ENCODE results near the gene CYTH1. TPM values are rescaled to one million over a fixed set of nuclear protein-coding genes. Genes with fewer than 3 reads are reported as not detected.

CYTH1 gene
- total RNA-seq, 1 experiment from 2014 or later: 9.7 TPM

DNA sequence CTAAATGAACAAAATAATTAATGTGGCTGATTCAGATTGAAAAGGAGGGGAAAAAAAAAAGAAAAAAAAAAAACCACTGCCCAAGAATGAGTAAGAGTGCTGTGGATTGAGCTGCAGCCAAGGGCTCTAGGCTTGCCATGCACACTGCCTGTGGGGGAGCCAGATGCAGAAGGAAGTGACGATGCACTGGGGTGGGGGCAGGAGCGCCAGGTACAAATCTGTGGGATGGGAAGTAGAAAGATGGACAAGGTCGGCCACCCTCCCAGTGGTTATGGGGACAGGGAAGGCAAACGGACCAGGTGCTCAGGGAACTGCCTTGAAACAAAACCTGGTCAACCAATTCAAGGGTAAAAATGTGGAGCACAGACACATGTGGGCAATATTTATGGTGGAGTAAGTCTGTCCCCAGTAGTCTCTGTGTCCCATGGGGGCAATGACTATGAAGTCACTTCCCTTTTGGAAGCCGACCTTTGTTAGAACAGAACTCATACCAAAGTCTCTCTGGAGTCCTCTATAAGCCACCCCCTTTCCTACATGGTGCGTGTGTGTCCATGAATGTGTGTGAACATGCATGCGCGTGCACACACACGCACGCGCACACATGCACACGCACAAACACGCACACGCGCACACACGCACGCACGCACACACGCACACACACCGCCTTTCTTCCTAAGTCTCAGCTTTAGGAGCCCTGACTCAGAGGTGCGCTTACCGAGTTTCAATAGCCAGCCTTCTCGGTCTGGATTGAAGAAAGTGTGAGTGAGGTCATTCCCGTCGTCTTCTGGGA, 84.3 kb downstream of the CYTH1 start:
- Histone ChIP-seq H3K4ac (ENCODE audit: low read depth, low read length) (no peak overlapping the region), H4K5ac (ENCODE audit: insufficient read length, low read depth, low read length) (no peak overlapping the region), H3K27ac (ENCODE audit: insufficient read length, low read depth, low read length) (no peak overlapping the region), H3K14ac (ENCODE audit: insufficient read depth, low read length) (no peak overlapping the region), H2BK5ac (ENCODE audit: insufficient read length, low read length) (no peak overlapping the region), H2AK5ac (ENCODE audit: insufficient read length, low read length) (no peak overlapping the region), H3K23ac (ENCODE audit: insufficient read length, low read depth, low read length) (no peak overlapping the region), H2BK12ac (ENCODE audit: insufficient read length, low read depth, low read length) (no peak overlapping the region), H3K23me2 (ENCODE audit: insufficient read length, low read depth, low read length, poor library complexity, severe bottlenecking) (no peaks in the 10 kb centered on the region), H3K79me1 (ENCODE audit: insufficient read depth, low read depth, low read length, poor library complexity, severe bottlenecking) (no peaks in the 10 kb centered on the region), H2BK20ac (ENCODE audit: low read depth, low read length, poor library complexity, severe bottlenecking) (no peak overlapping the region), H3K4me1 (ENCODE audit: insufficient read depth, low read length) (no peaks in the 10 kb centered on the region), H3K4me2 (ENCODE audit: insufficient read depth, insufficient read length, low read length) (no peak overlapping the region), H3K79me2 (ENCODE audit: insufficient read depth, low read length) (no peaks in the 10 kb centered on the region), H3K18ac (ENCODE audit: insufficient read length, low read depth, low read length) (no peak overlapping the region), H3T11ph (ENCODE audit: low read length) (no peak overlapping the region), H4K20me1 (ENCODE audit: control insufficient read depth, insufficient read depth, insufficient read length) (no peaks in the 10 kb centered on the region), H2BK15ac (ENCODE audit: low read depth, low read length) (no peak overlapping the region), H2AFZ (ENCODE audit: low read length) (no peak overlapping the region), H4K91ac (ENCODE audit: insufficient read length, low read depth, low read length) (no peak overlapping the region), H3K56ac (ENCODE audit: insufficient read length, low read depth, low read length) (no peak overlapping the region), H3K27me3 (ENCODE audit: insufficient read depth, low read length) (no peaks in the 10 kb centered on the region; the same call in 1 of the 2 replicates), H3K9ac (ENCODE audit: extremely low read depth, insufficient read length, low read length) (no peak overlapping the region), H2BK120ac (ENCODE audit: low read depth, low read length, poor library complexity, severe bottlenecking) (no peak overlapping the region), H4K8ac (replicated peaks; ENCODE audit: insufficient read length, low read depth, low read length) (no peak overlapping the region), H3K9me3 (ENCODE audit: control insufficient read depth, low read depth, low read length) (no peaks in the 10 kb centered on the region)
- H3K9me3 Mint-ChIP-seq: no peaks in the 10 kb centered on the region
- no peak for DNase-seq
- TF ChIP-seq, protein P1, sequence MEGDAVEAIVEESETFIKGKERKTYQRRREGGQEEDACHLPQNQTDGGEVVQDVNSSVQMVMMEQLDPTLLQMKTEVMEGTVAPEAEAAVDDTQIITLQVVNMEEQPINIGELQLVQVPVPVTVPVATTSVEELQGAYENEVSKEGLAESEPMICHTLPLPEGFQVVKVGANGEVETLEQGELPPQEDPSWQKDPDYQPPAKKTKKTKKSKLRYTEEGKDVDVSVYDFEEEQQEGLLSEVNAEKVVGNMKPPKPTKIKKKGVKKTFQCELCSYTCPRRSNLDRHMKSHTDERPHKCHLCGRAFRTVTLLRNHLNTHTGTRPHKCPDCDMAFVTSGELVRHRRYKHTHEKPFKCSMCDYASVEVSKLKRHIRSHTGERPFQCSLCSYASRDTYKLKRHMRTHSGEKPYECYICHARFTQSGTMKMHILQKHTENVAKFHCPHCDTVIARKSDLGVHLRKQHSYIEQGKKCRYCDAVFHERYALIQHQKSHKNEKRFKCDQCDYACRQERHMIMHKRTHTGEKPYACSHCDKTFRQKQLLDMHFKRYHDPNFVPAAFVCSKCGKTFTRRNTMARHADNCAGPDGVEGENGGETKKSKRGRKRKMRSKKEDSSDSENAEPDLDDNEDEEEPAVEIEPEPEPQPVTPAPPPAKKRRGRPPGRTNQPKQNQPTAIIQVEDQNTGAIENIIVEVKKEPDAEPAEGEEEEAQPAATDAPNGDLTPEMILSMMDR (conservative IDR thresholded peaks at IDR 0.05): no peak
- peaks cover 1 to 11% (median 8%) of the 10 kb centered on the region in 3 experiments; a peak in 4 of 7 replicates for H3K36me3 Mint-ChIP-seq (ENCODE audit: insufficient read depth in 1 of 3, low read depth in 3 of 3)
- no peak overlapping the region for H3K4me3 Mint-ChIP-seq
- peaks cover 8 to 12% of the 10 kb centered on the region in 2 experiments for H3K4me1 Mint-ChIP-seq
- H3K27me3 Mint-ChIP-seq (ENCODE audit: low read depth): no peaks in the 10 kb centered on the region
- H3K27ac Mint-ChIP-seq: no peak overlapping the region
- no CpG with 5 or more reads among the region's 25 CpGs for WGBS (ENCODE audit: extremely low coverage, insufficient read length, low lambda C conversion rate)
